Stimulated activated CD8-positive, alpha-beta memory T cell treated with anti-CD3 and anti-CD28 coated beads, Interleukin-2, amount 100 ng/mL, for 1 hour (primary cell): ENCODE results near the gene SFTPD.
"Not testable (repeated sequence)": the region's sequence is repeated elsewhere in the genome, so short reads cannot be mapped to it uniquely, and the experiment has no call there.

Source experiments
- DNase-seq, 2 donors: peaks; one replicate each; pipeline ENCODE4 v3.0.0-alpha.2; 2020; ENCODE audit warnings: low read depth in 2 of 2

SFTPD gene

DNA sequence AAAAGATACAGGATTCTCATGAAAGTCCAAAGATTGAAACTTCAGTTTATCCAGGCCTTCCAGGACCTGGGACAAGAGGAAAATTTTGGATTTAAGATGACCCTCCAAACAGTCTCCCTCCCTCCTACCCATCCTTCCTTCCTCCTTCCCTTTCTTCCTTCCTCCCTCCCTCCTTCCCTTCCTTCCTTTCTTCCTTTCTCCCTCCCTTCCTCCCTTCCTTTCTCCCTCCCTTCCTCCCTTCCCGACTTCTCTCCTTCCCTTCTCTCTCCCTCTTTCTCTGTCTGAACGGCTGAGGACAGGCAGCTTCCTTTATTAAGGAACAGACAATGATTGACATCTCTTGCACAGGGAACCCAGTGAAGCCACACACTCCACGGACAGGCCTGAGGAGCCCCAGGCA, 23.3 kb downstream of the SFTPD start:
- no peak for DNase-seq

DNA sequence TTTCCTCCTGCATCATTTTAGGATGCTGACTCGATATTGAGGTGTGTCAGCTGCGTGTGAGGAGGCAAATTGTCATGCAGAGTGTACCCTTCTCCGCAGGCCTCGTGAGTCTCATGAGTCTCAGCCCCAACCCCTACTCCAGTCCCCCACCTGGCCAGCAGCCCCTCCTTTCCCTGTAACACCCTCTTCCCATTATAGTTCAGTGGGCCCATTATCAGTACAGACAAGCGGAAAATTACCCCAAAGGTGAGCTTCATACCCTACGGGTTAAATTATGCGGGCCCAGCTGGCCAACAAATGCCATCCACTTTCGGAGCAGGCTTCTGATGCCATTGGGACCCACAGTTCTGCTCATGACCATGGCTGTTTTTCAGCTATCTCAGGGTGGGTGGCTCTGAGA, 25.2 kb downstream of the SFTPD start:
- DNase-seq: no peak

DNA sequence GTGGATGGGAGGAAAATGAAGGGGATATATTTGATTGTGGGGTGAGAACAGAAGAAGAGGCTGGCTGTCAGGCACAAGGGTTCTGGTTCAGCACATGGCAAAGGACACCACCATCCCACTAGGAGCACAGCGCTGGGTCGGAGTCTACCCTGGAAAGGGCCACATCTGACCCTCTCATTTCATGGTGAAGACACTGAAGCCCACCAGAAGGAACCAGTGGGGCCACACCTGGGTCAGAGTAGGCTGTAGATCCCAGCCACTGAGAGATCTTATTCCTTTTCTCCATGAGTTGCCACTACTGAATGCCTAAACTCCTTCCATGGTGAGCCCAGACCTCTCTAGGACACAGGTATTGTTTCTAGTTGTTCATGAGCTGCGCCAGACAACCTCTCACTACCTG, 25.8 kb downstream of the SFTPD start:
- DNase-seq: no peak

- not testable (repeated sequence) for DNase-seq
Measured at GRCh38 chr10:79922011-79922412, 26.9 kb downstream of the SFTPD start.

GRCh38 chr10:79915838-79916237, 33.1 kb downstream of the SFTPD start:
- DNase-seq: not testable (repeated sequence)

- not testable (repeated sequence) for DNase-seq
Measured at GRCh38 chr10:79914512-79914911, 34.4 kb downstream of the SFTPD start.

DNA sequence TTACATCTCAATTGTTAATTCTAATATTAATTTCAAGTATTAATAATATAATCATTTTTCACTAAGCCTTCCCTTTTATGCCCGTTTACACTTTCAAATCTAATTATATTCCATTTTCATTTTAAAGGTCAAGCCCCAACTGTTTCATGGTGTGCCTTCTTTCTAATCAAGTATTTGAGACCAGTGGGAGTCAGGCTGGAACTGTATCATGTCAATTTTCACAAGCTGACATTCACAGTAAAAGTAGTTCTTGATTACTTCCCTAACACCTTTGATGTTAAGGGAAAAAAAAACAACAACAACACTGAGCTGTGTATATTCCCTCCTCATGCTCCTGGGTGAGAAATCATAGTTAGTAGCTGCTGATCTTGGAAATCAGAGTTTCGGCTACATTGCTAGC, 38.1 kb downstream of the SFTPD start:
- DNase-seq: no peak

DNA sequence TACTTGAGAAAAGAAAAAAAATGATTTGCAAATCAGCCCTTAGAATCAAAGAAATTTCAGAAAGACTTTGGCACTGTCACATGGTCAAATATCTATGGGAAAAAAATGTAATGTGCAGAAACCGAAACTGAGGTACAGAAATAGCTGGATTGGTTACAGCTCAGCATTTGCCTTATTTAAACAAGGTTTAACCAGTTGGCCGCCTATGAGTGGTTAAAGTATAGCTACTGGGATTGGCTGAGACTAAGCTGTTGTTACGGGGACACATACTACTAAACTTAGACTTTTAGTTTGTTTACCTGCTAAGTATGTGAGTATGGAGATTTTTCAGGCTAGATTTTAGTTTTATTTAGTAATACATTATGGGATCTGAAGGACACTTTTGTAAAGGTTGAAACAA, 38.6 kb downstream of the SFTPD start:
- DNase-seq: no peak

DNA sequence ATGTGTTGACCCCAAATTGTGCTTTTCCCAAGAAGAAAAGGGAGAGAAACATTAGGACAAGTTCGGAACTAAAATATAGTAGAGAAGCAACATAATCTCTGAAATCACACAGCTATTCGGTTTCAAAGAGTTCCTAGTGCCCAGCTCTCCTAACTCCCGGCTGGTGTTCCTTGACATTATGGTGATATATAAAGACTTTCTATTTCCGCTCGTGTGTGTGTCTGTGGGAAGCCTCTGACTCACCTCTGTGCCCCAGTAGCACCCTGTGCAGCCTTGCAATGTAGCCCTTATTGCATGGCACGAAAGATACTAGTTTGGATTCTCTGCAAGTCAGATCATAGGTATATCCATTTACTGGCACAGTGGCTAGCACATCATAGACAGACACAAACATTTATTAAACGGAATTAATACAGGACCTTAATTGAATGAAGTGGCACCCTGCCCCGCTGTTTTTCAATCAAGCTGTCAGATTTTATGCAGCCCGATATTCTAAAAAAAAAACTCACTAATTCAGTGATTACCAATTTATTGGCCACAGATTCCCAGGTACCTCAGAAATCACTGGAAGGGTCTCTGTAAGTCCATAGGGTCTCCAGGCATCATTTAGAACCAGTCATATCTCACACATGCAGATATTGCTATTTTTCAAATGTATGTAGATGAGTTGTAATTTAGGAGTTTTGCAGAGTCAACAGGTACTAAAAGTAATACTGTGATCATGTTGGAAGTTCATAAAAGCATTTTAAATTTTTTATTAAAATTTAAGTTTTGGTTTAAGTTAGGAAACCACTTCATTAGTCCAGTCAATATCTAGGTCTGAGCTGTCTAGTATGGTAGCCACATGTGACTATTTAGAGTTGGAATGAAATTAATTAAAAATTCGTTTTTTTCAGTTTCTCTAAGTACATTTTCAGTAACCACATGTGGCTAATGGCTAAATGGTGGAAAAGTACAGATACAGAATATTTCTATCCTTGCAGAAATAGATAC, 43.3 kb downstream of the SFTPD start:
- no peak for DNase-seq

DNA sequence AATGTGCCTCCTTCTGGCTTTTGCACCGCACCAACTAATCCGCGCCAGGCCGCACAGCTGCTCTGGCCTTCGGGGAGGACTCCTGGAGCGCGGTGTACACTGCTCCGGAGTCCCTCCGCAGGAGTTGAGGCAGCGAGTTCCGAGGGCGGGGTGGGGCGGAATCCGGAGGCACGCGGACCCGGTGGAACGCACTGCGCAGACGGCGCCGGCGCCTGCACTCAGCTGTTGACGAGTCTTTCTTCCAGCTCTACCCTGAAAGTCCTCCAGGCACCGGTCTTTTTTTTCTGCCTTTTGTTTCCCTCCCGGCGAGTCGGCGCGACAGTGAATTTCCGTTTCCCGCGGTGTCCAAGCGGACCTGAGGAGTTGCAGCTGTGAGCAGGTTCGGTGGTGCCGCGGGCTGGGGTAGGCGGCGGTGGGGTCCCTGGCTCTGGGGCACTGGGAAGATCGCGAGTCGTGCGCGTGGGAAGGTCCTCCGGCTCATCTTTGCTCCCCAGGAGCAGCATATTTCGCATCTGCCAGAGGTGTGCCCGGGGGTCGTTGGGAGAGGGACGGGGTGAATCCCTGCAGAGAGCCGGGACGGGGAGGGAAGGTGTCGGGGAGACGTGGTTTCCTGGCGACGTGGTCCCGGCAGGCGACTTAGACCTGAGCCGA, 44.1 kb downstream of the SFTPD start:
- DNase-seq: peak in 1 of 2 donors; percentile 10

GRCh38 chr10:79901571-79901970, 47.3 kb downstream of the SFTPD start:
- not testable (repeated sequence) for DNase-seq

DNA sequence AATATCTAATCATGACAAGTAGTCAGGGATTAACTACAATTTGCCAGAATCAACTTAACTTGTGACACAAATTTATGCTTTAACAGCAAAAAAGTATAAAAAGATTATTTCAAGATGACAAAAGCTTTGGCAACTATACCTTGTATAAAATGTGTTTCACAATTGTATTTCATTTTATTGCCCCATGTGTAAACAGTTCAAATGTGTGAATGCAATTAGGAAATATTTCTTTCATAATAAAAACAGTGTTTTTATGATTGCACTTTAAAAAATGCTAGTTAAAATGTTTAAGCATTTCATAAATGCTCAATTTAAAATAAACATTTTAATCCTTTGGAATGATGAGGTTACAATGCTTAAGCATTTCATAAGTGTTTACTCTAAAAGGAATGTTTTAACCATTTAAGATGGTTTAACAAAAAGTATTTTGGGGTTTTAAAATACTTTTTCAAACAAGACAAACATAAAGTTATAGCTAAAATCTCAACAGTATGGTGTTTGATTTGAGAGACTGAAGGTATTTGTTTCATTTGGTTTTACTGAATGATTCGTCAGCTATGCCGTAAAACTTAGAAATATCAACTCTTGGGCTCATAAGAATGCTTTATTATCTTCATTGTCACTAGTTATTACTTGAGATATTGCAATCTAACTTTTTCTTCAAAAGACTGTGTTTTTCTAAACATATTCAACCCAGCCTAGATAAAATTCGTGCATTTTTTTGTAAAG, 50.1 kb downstream of the SFTPD start:
- no peak for DNase-seq

GRCh38 chr10:79892896-79893295, 56.0 kb downstream of the SFTPD start:
- not testable (repeated sequence) for DNase-seq

DNA sequence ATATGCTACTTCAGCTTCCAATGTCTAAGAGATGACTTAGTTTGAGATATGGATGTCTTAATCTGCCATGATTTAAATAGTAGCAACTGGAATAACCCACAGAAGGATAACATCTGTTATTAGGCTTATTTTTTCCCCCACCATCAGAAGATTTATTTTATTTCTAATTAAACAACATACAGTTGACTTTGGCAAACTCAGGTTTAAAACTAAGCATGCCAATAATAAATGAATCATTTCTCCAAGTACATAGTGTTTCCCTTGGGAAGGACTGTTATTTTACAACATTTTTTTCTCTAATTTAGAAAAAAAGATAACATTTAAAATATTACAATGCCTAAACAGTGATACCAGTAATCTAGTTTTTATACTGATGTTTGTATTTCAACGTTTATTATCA, 58.4 kb downstream of the SFTPD start:
- DNase-seq: no peak

- not testable (repeated sequence) for DNase-seq
Measured at GRCh38 chr10:79888984-79889383, 59.9 kb downstream of the SFTPD start.
